ENCODE measurements around the gene ZCWPW1. TPM values are rescaled to one million over a fixed set of nuclear protein-coding genes. Genes with fewer than 3 reads are reported as not detected.

The ZCWPW1 gene
- total and polyA plus RNA-seq, 2 of the 13 experiments (the other 11 are each of a cell fraction or from before 2014, with no cell fraction given) = 2.4 to 2.5 TPM

DNA sequence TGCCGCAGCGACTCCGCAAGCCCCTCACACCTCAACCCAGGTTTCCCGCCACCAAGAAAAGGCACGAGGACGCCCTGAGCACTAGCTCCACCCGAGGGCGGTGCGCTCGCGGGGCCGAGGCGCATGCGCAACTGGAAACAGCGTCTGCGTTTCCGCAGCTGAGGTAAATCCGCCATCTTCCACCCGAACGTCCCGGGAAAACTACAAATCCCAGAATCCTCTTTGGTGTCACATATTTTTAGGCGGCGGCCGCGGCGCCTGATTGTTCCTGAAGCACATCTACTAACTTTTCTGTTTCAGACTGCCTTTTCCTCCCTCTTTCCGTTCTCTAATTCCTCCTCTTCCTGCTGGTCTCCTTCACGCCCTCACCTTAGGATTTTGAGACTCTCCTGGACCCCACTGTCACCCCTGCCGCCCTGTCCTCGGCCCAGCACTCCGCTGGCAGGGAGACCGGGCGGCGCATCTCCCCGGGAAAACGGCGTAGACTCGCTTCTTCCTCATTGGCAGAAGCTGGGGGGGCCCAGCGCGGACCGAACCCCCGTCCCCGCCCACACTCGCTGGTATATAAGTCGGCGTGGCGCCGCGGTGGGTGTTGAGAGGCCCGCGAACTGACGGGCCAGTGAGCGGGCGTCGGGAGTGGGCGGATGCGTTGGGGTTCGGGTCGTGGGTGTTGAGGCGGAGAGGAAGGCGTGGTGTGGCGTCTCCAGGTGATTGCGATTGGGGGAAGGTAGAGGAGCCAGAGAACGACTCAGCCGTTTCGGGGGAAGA lies at the start of gene ZCWPW1 (continued):
- TF ChIP-seq ZSCAN9 (CRISPR knock-in tag; IDR thresholded peaks at IDR 0.05; ENCODE audit: borderline replicate concordance) (no peak; the same call in none of the 2 replicates), ZNF713 (CRISPR knock-in tag; IDR thresholded peaks at IDR 0.05) (no peak), SP2 (CRISPR knock-in tag; IDR thresholded peaks at IDR 0.05) (peak; percentile 36; the same call in 1 of the 2 replicates), MIER3 (CRISPR knock-in tag; IDR thresholded peaks at IDR 0.05; ENCODE audit: borderline replicate concordance) (no peak; the same call in 1 of the 2 replicates), KLF13 (CRISPR knock-in tag; IDR thresholded peaks at IDR 0.05) (0 out of 2 replicates have a peak, but pooled peaks have one; percentile 65), ZNF674 (CRISPR knock-in tag; IDR thresholded peaks at IDR 0.05; ENCODE audit: low read depth) (no peak), ARNT2 (CRISPR knock-in tag; IDR thresholded peaks at IDR 0.05; ENCODE audit: low read depth) (peak; percentile 70; the same call in 1 of the 2 replicates), GABPB1 (CRISPR knock-in tag; IDR thresholded peaks at IDR 0.05) (peak; percentile 83), ZNF616 (CRISPR knock-in tag; IDR thresholded peaks at IDR 0.05; ENCODE audit: low read depth) (peak; percentile 18; the same call in 1 of the 2 replicates), NFATC3 (CRISPR knock-in tag; IDR thresholded peaks at IDR 0.05) (peak; percentile 60; the same call in 1 of the 2 replicates), CHD2 (IDR thresholded peaks at IDR 0.05; ENCODE audit: low read depth, low read length) (peak; percentile 37; the same call in 1 of the 2 replicates), NFE2 (CRISPR knock-in tag; IDR thresholded peaks at IDR 0.05) (no peak), ONECUT2 (CRISPR knock-in tag; IDR thresholded peaks at IDR 0.05) (peak; percentile 65), ZSCAN5A (CRISPR knock-in tag; IDR thresholded peaks at IDR 0.05; ENCODE audit: borderline replicate concordance) (peak; percentile 56; the same call in 1 of the 2 replicates), HNRNPL (IDR thresholded peaks at IDR 0.05; ENCODE audit: low read depth, low read length) (peak; percentile 83), TCF7 (IDR thresholded peaks at IDR 0.05; ENCODE audit: low read depth) (no peak), ZNF558 (CRISPR knock-in tag; IDR thresholded peaks at IDR 0.05; ENCODE audit: borderline replicate concordance) (peak; percentile 92), HOMEZ (CRISPR knock-in tag; IDR thresholded peaks at IDR 0.05; ENCODE audit: low read depth) (peak; percentile 50; the same call in 1 of the 2 replicates), HOXA9 (CRISPR knock-in tag; IDR thresholded peaks at IDR 0.05; ENCODE audit: borderline replicate concordance) (peak; percentile 54; the same call in 1 of the 2 replicates), ZNF12 (CRISPR knock-in tag; IDR thresholded peaks at IDR 0.05) (0 out of 2 replicates have a peak, but pooled peaks have one; percentile 40)
- TF ChIP-seq, protein P1, sequence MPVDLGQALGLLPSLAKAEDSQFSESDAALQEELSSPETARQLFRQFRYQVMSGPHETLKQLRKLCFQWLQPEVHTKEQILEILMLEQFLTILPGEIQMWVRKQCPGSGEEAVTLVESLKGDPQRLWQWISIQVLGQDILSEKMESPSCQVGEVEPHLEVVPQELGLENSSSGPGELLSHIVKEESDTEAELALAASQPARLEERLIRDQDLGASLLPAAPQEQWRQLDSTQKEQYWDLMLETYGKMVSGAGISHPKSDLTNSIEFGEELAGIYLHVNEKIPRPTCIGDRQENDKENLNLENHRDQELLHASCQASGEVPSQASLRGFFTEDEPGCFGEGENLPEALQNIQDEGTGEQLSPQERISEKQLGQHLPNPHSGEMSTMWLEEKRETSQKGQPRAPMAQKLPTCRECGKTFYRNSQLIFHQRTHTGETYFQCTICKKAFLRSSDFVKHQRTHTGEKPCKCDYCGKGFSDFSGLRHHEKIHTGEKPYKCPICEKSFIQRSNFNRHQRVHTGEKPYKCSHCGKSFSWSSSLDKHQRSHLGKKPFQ (CRISPR knock-in tag; IDR thresholded peaks at IDR 0.05; ENCODE audit: insufficient replicate concordance) = no peak

Data from HepG2 (cell line).